ENCODE measurements around the gene ATPAF1.

The ATPAF1 gene

GRCh38 chr1:46645815-46646214 lies 22.3 kb downstream of the ATPAF1 start:
- Histone ChIP-seq H3K79me2 (ENCODE audit: insufficient read depth, low read length) (no peaks in the 10 kb centered on the region), H3K4me3 (ENCODE audit: low read length, poor library complexity, severe bottlenecking) (no peak overlapping the region), H3K9me2 (replicated peaks; ENCODE audit: low read depth, low read length) (no peaks in the 10 kb centered on the region), H3K4me1 (ENCODE audit: insufficient read depth, low read length, poor library complexity, severe bottlenecking) (no peaks in the 10 kb centered on the region), H4K20me1 (ENCODE audit: insufficient read depth, low read length, poor library complexity, severe bottlenecking) (no peaks in the 10 kb centered on the region), H3F3A (ENCODE audit: low read depth) (no peaks in the 10 kb centered on the region), H3K4me2 (ENCODE audit: low read depth, low read length, poor library complexity, severe bottlenecking) (no peak overlapping the region), H3K27me3 (ENCODE audit: insufficient read depth, low read length, poor library complexity, severe bottlenecking) (no peaks in the 10 kb centered on the region), H3K9me3 (ENCODE audit: insufficient read depth, low read depth, low read length) (peaks cover 5% of the 10 kb centered on the region; the same call in 1 of the 2 replicates), H3K36me3 (ENCODE audit: insufficient read depth, low read length) (peaks cover 9% of the 10 kb centered on the region; the same call in 1 of the 2 replicates), H3K9ac (ENCODE audit: low read depth, low read length, poor library complexity, severe bottlenecking) (no peak overlapping the region), H2AFZ (ENCODE audit: low read length) (no peak overlapping the region)
- no peak for TF ChIP-seq EZH2phosphoT487 (IDR thresholded peaks at IDR 0.05; ENCODE audit: borderline replicate concordance)
- TF ChIP-seq, protein P1, sequence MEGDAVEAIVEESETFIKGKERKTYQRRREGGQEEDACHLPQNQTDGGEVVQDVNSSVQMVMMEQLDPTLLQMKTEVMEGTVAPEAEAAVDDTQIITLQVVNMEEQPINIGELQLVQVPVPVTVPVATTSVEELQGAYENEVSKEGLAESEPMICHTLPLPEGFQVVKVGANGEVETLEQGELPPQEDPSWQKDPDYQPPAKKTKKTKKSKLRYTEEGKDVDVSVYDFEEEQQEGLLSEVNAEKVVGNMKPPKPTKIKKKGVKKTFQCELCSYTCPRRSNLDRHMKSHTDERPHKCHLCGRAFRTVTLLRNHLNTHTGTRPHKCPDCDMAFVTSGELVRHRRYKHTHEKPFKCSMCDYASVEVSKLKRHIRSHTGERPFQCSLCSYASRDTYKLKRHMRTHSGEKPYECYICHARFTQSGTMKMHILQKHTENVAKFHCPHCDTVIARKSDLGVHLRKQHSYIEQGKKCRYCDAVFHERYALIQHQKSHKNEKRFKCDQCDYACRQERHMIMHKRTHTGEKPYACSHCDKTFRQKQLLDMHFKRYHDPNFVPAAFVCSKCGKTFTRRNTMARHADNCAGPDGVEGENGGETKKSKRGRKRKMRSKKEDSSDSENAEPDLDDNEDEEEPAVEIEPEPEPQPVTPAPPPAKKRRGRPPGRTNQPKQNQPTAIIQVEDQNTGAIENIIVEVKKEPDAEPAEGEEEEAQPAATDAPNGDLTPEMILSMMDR (conservative IDR thresholded peaks at IDR 0.05; ENCODE audit: low read length), result no peak

GRCh38 chr1:46643368-46643775 lies 24.8 kb downstream of the ATPAF1 start:
- no peak overlapping the region for H3K4me3 ChIP-seq (ENCODE audit: low read length, poor library complexity, severe bottlenecking)
- no peak overlapping the region for H3K4me2 ChIP-seq (ENCODE audit: low read depth, low read length, poor library complexity, severe bottlenecking)
- no peak overlapping the region for H3K9ac ChIP-seq (ENCODE audit: low read depth, low read length, poor library complexity, severe bottlenecking)
- H3K79me2 ChIP-seq (ENCODE audit: insufficient read depth, low read length), result no peaks in the 10 kb centered on the region
- H3F3A ChIP-seq (ENCODE audit: low read depth), result no peaks in the 10 kb centered on the region
- H3K36me3 ChIP-seq (ENCODE audit: insufficient read depth, low read length), result no peaks in the 10 kb centered on the region
- TF ChIP-seq, protein P1 (conservative IDR thresholded peaks at IDR 0.05; ENCODE audit: low read length), result no peak
- TF ChIP-seq EZH2phosphoT487 (IDR thresholded peaks at IDR 0.05; ENCODE audit: borderline replicate concordance), result no peak
- no peaks in the 10 kb centered on the region for H4K20me1 ChIP-seq (ENCODE audit: insufficient read depth, low read length, poor library complexity, severe bottlenecking)
- H2AFZ ChIP-seq (ENCODE audit: low read length), result no peak overlapping the region
- H3K4me1 ChIP-seq (ENCODE audit: insufficient read depth, low read length, poor library complexity, severe bottlenecking), result no peaks in the 10 kb centered on the region
- H3K27me3 ChIP-seq (ENCODE audit: insufficient read depth, low read length, poor library complexity, severe bottlenecking), result no peaks in the 10 kb centered on the region
- H3K9me3 ChIP-seq (ENCODE audit: insufficient read depth, low read depth, low read length), result no peaks in the 10 kb centered on the region; the same call in 1 of the 2 replicates
- H3K9me2 ChIP-seq (replicated peaks; ENCODE audit: low read depth, low read length), result no peaks in the 10 kb centered on the region

- Histone ChIP-seq H3K79me2 (ENCODE audit: insufficient read depth, low read length) (no peaks in the 10 kb centered on the region), H3K9me2 (replicated peaks; ENCODE audit: low read depth, low read length) (no peaks in the 10 kb centered on the region), H3K4me1 (ENCODE audit: insufficient read depth, low read length, poor library complexity, severe bottlenecking) (no peaks in the 10 kb centered on the region), H2AFZ (ENCODE audit: low read length) (no peak overlapping the region), H3K9me3 (ENCODE audit: insufficient read depth, low read depth, low read length) (no peaks in the 10 kb centered on the region), H3K36me3 (ENCODE audit: insufficient read depth, low read length) (no peaks in the 10 kb centered on the region), H4K20me1 (ENCODE audit: insufficient read depth, low read length, poor library complexity, severe bottlenecking) (no peaks in the 10 kb centered on the region), H3K4me2 (ENCODE audit: low read depth, low read length, poor library complexity, severe bottlenecking) (no peak overlapping the region), H3K27me3 (ENCODE audit: insufficient read depth, low read length, poor library complexity, severe bottlenecking) (no peaks in the 10 kb centered on the region), H3K4me3 (ENCODE audit: low read length, poor library complexity, severe bottlenecking) (no peak overlapping the region), H3K9ac (ENCODE audit: low read depth, low read length, poor library complexity, severe bottlenecking) (no peak overlapping the region), H3F3A (ENCODE audit: low read depth) (no peaks in the 10 kb centered on the region)
- TF ChIP-seq EZH2phosphoT487 (IDR thresholded peaks at IDR 0.05; ENCODE audit: borderline replicate concordance), result no peak
- TF ChIP-seq, protein P1 (conservative IDR thresholded peaks at IDR 0.05; ENCODE audit: low read length), result no peak
Measured at GRCh38 chr1:46642115-46642680, 26.0 kb downstream of the ATPAF1 start.
